CD4-positive, alpha-beta memory T cell (primary cell): ENCODE measurements around the gene TBL2. TPM values are rescaled to one million over a fixed set of nuclear protein-coding genes. Genes with fewer than 3 reads are reported as not detected.
"Not testable (repeated sequence)": the region's sequence is repeated elsewhere in the genome, so short reads cannot be mapped to it uniquely, and the experiment has no call there.

Experiments
- CTCF ChIA-PET: fragments of 350-600 bp; sonication (Branson Sonifier 250); formaldehyde crosslinking; loops from one replicate; lab custom pipeline; 2021; ENCODE audit warnings: inconsistent platforms; ENCODE audit not compliant: partially characterized antibody; lab: Charles Lee
- POLR2A ChIA-PET: fragments of 350-600 bp; sonication (Branson Sonifier 250); formaldehyde crosslinking; loops from one replicate; lab custom pipeline; 2021; ENCODE audit not compliant: partially characterized antibody; lab: Charles Lee
- DNase-seq, 5 donors: peaks; one replicate each; pipeline versions ENCODE4 v3.0.0 to v3.0.0-alpha.2; 2020 to 2022; ENCODE audit warnings: mixed read lengths in 1 of 5
- H3K27ac ChIP-seq: one replicate; pipeline ENCODE4 v1.7.0; 2013; ENCODE audit warnings: low read depth, low read length
- H3K27me3 ChIP-seq: 2 replicates; pipeline ENCODE4 v1.7.0; 2013; ENCODE audit warnings: mild to moderate bottlenecking, low read length, moderate library complexity; ENCODE audit not compliant: insufficient read depth
- H3K36me3 ChIP-seq: 2 replicates; pipeline ENCODE4 v1.7.0; 2013; ENCODE audit warnings: mild to moderate bottlenecking, low read length, moderate library complexity; ENCODE audit not compliant: insufficient read depth
- H3K4me1 ChIP-seq: 2 replicates; pipeline ENCODE4 v1.7.0; 2013; ENCODE audit warnings: mild to moderate bottlenecking, low read length, moderate library complexity; ENCODE audit not compliant: insufficient read depth
- H3K4me3 ChIP-seq, 2 donors: one replicate each; pipeline ENCODE4 v1.7.0; 2013; ENCODE audit warnings: low read length in 2 of 2, mild to moderate bottlenecking in 1 of 2
- H3K9me3 ChIP-seq, 2 donors: one replicate each; pipeline ENCODE4 v1.7.0; 2013; ENCODE audit warnings: low read length in 2 of 2, control low read depth in 1 of 2; ENCODE audit not compliant: control insufficient read depth in 1 of 2
- H3K27ac Mint-ChIP-seq, 7 donors: one replicate each; pipeline ENCODE4 v1.8.0; 2020 to 2021; ENCODE audit warnings: mixed read lengths in 7 of 7, mild to moderate bottlenecking in 6 of 7, inconsistent platforms in 3 of 7, moderate library complexity in 3 of 7
- H3K27me3 Mint-ChIP-seq, 2 donors: one replicate each; pipeline ENCODE4 v1.8.0; 2020 to 2021; ENCODE audit warnings: mixed read lengths in 2 of 2
- H3K36me3 Mint-ChIP-seq, 2 donors: one replicate each; pipeline ENCODE4 v1.8.0; 2020 to 2021; ENCODE audit warnings: mixed read lengths in 2 of 2, inconsistent platforms in 1 of 2, mild to moderate bottlenecking in 1 of 2
- H3K4me1 Mint-ChIP-seq, 4 donors: one replicate each; pipeline ENCODE4 v1.8.0; 2020 to 2021; ENCODE audit warnings: mixed read lengths in 4 of 4, mild to moderate bottlenecking in 1 of 4
- H3K4me3 Mint-ChIP-seq, 8 donors: one replicate each; pipeline ENCODE4 v1.8.0; 2020 to 2021; ENCODE audit warnings: mixed read lengths in 8 of 8, mild to moderate bottlenecking in 7 of 8, moderate library complexity in 6 of 8, inconsistent platforms in 3 of 8
- H3K9me3 Mint-ChIP-seq, 8 donors: one replicate each; pipeline ENCODE4 v1.8.0; 2020 to 2021; ENCODE audit warnings: mixed read lengths in 8 of 8, mild to moderate bottlenecking in 5 of 8, inconsistent platforms in 3 of 8, moderate library complexity in 1 of 8
- intact Hi-C: fragments of 100-400 bp; cut with micrococcal nuclease; formaldehyde crosslinking; loops from one replicate; pipeline ENCODE4 v1.15.1; 2023
- polyA plus RNA-seq, 2 donors: library from polyadenylated mRNA; unstranded; fragments of 300-500 nt; fragmentation: Illumina TruSeq; gene quantifications; one replicate each; pipeline ENCODE4 v1.2.3, GENCODE V29; 2021
- total RNA-seq, 2 experiments: library from RNA; stranded (reverse); gene quantifications; one replicate each; pipeline ENCODE4 v1.2.3, GENCODE V29; 2021

Gene TBL2
- total and polyA plus RNA-seq, 4 experiments from 2014 or later = 15.6 to 47.5 (median 32.9) TPM

DNA sequence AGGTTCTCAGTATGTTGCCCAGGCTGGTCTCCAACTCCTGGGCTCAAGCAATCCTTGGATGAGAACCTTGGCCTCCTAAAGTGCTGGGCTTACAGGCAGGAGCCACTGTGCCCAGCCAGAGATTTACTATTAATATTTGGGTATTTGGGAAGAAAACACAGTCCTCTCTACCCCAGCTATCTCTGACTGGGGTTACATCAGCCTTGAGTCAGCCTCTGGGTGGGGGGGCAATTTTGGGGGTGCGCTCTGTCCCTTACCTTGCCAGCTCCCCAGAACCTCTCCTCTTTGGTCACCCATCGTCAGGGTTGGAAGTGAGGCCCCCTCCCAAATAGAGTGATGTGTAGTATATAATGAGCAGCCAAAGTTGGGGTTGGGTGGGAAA is 44.1 kb upstream of the TBL2 start:
- Mint-ChIP-seq H3K4me3 (peak overlapping the region in 2 of 8 donors; percentile 11 to 17), H3K36me3 (no peaks in the 10 kb centered on the region), H3K27me3 (peaks cover 15 to 25% of the 10 kb centered on the region in 2 donors), H3K9me3 (no peaks in the 10 kb centered on the region), H3K27ac (no peak overlapping the region), H3K4me1 (peaks cover 2 to 12% (median 4%) of the 10 kb centered on the region in 4 donors)
- intact Hi-C loops = no loop called here
- no peak overlapping the region for H3K4me3 ChIP-seq
- H3K4me1 ChIP-seq = peaks cover 17% of the 10 kb centered on the region
- peaks cover 15% of the 10 kb centered on the region for H3K27me3 ChIP-seq
- H3K27ac ChIP-seq = no peak overlapping the region
- H3K36me3 ChIP-seq = no peaks in the 10 kb centered on the region
- no peak for DNase-seq
- ChIA-PET POLR2A (no interaction called here), CTCF (interaction anchor here (0.8 kb wide), 1 partner anchor 15 kb away, joined by 5 read pairs; no protein-coding TSS in a partner anchor)
- no peaks in the 10 kb centered on the region for H3K9me3 ChIP-seq

GRCh38 chr7:73621168-73622063 is 43.0 kb upstream of the TBL2 start:
- ChIA-PET POLR2A (no interaction called here), CTCF (interaction anchor here (2.9 kb wide), 1 partner anchor 15 kb away, joined by 9 read pairs; no protein-coding TSS in a partner anchor)
- Mint-ChIP-seq H3K36me3 (no peaks in the 10 kb centered on the region), H3K4me3 (no peak overlapping the region), H3K9me3 (no peaks in the 10 kb centered on the region), H3K27me3 (peaks cover 14 to 21% of the 10 kb centered on the region in 2 donors), H3K27ac (peak overlapping the region in 1 of 7 donors; percentile 62), H3K4me1 (peaks cover 2 to 12% (median 4%) of the 10 kb centered on the region in 4 donors)
- Histone ChIP-seq H3K4me1 (peaks cover 17% of the 10 kb centered on the region), H3K27me3 (peaks cover 15% of the 10 kb centered on the region), H3K9me3 (no peaks in the 10 kb centered on the region), H3K36me3 (no peaks in the 10 kb centered on the region), H3K27ac (no peak overlapping the region), H3K4me3 (no peak overlapping the region)
- intact Hi-C loops = no loop called here
- DNase-seq = no peak

DNA sequence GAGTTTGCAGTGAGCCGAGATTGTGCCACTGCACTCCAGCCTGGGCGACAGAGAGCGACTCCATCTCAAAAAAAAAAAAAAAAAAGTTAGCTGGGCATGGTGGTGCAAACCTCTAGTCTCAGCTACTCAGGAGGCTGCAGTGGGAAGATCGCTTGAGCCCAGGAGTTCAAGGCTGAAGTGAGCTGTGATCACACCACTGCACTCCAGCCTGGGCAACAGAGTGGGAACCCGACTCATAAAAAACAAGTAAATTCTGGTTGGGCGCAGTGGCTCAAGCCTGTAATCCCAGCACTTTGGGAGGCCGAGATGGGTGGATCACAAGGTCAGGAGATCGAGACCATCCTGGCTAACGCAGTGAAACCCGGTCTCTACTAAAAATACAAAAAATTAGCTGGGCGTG is 41.0 kb upstream of the TBL2 start:
- CTCF ChIA-PET = interaction anchor here (1.1 to 2.9 kb wide), 2 partner anchors 10 to 13 kb away, joined by 3 to 9 read pairs; no protein-coding TSS in a partner anchor
- peaks cover 15 to 18% of the 10 kb centered on the region in 2 donors for H3K27me3 Mint-ChIP-seq
- H3K4me3 Mint-ChIP-seq, H3K27ac Mint-ChIP-seq, POLR2A ChIA-PET, H3K36me3 Mint-ChIP-seq, H3K4me3 ChIP-seq, H3K36me3 ChIP-seq, DNase-seq, H3K27ac ChIP-seq, H3K9me3 ChIP-seq, H3K9me3 Mint-ChIP-seq, intact Hi-C loops: not testable (repeated sequence)
- H3K4me1 Mint-ChIP-seq = peaks cover 2 to 12% (median 4%) of the 10 kb centered on the region in 4 donors
- Histone ChIP-seq H3K4me1 (peaks cover 16% of the 10 kb centered on the region), H3K27me3 (peaks cover 10% of the 10 kb centered on the region)

- Mint-ChIP-seq H3K4me1 (peaks cover 2 to 10% (median 3%) of the 10 kb centered on the region in 4 donors), H3K27me3 (peaks cover 17 to 18% of the 10 kb centered on the region in 2 donors), H3K9me3 (no peaks in the 10 kb centered on the region), H3K27ac (no peak overlapping the region), H3K36me3 (no peaks in the 10 kb centered on the region), H3K4me3 (no peak overlapping the region)
- ChIA-PET POLR2A (no interaction called here), CTCF (interaction anchor here (3.8 kb wide), 1 partner anchor 12 kb away, joined by 19 read pairs; no protein-coding TSS in a partner anchor)
- peaks cover 7% of the 10 kb centered on the region for H3K27me3 ChIP-seq
- no peak for DNase-seq
- H3K9me3 ChIP-seq = no peaks in the 10 kb centered on the region
- no peaks in the 10 kb centered on the region for H3K36me3 ChIP-seq
- H3K4me1 ChIP-seq = peaks cover 8% of the 10 kb centered on the region
- no peak overlapping the region for H3K4me3 ChIP-seq
- no peak overlapping the region for H3K27ac ChIP-seq
- intact Hi-C loops = no loop called here
Measured at GRCh38 chr7:73618538-73618937, 40.2 kb upstream of the TBL2 start.

GRCh38 chr7:73617520-73617919 is 39.1 kb upstream of the TBL2 start:
- H3K9me3 Mint-ChIP-seq, H3K4me3 ChIP-seq, POLR2A ChIA-PET, intact Hi-C loops, H3K4me1 Mint-ChIP-seq, H3K9me3 ChIP-seq, H3K27me3 ChIP-seq, H3K36me3 Mint-ChIP-seq, H3K27ac ChIP-seq, DNase-seq, H3K4me1 ChIP-seq, H3K36me3 ChIP-seq, H3K4me3 Mint-ChIP-seq: not testable (repeated sequence)
- Mint-ChIP-seq H3K27me3 (peaks cover 17 to 18% of the 10 kb centered on the region in 2 donors), H3K27ac (peak overlapping the region in 1 of 7 donors; percentile 43)
- CTCF ChIA-PET = interaction anchor here (0.7 to 3.8 kb wide), 3 partner anchors 11 to 108 kb away, joined by 3 to 19 read pairs (median 9); no protein-coding TSS in a partner anchor

- Histone ChIP-seq H3K4me3 (no peak overlapping the region), H3K36me3 (no peaks in the 10 kb centered on the region), H3K27ac (no peak overlapping the region), H3K9me3 (no peaks in the 10 kb centered on the region), H3K4me1 (no peaks in the 10 kb centered on the region), H3K27me3 (no peaks in the 10 kb centered on the region)
- Mint-ChIP-seq H3K27me3 (peaks cover 12 to 14% of the 10 kb centered on the region in 2 donors), H3K4me3 (no peak overlapping the region), H3K4me1 (peaks cover 0 to 1% (median 0%) of the 10 kb centered on the region in 4 donors), H3K9me3 (no peaks in the 10 kb centered on the region), H3K36me3 (no peaks in the 10 kb centered on the region), H3K27ac (no peak overlapping the region)
- intact Hi-C loops = no loop called here
- POLR2A ChIA-PET = no interaction called here
- CTCF ChIA-PET = interaction anchor here (0.7 to 3.8 kb wide), 3 partner anchors 9 to 104 kb away, joined by 3 to 19 read pairs (median 3); no protein-coding TSS in a partner anchor
- DNase-seq = no peak
Measured at GRCh38 chr7:73615886-73616285, 37.5 kb upstream of the TBL2 start.

- CTCF ChIA-PET = interaction anchor here (1.0 to 3.8 kb wide), 3 partner anchors 8 to 149 kb away, joined by 3 to 19 read pairs (median 3); no protein-coding TSS in a partner anchor
- intact Hi-C loops, H3K9me3 Mint-ChIP-seq: not testable (repeated sequence)
Measured at GRCh38 chr7:73614937-73615336, 36.6 kb upstream of the TBL2 start.

More at GRCh38 chr7:73614937-73615336, 36.6 kb upstream of the TBL2 start:
- H3K4me3 ChIP-seq, H3K36me3 ChIP-seq, H3K4me1 ChIP-seq, H3K27me3 ChIP-seq, DNase-seq, H3K27ac Mint-ChIP-seq, H3K4me3 Mint-ChIP-seq, H3K36me3 Mint-ChIP-seq, POLR2A ChIA-PET, H3K4me1 Mint-ChIP-seq, H3K9me3 ChIP-seq, H3K27ac ChIP-seq: not testable (repeated sequence)
- peaks cover 14 to 17% of the 10 kb centered on the region in 2 donors for H3K27me3 Mint-ChIP-seq
